CMK (cell line): ENCODE measurements around the gene MAML2.
"Not testable (repeated sequence)": the region's sequence is repeated elsewhere in the genome, so short reads cannot be mapped to it uniquely, and the experiment has no call there.

Source experiments
- DNase-seq: peaks from one replicate; pipeline ENCODE4 v3.0.0-alpha.2; 2010; ENCODE audit warnings: low read depth

Gene MAML2

DNA sequence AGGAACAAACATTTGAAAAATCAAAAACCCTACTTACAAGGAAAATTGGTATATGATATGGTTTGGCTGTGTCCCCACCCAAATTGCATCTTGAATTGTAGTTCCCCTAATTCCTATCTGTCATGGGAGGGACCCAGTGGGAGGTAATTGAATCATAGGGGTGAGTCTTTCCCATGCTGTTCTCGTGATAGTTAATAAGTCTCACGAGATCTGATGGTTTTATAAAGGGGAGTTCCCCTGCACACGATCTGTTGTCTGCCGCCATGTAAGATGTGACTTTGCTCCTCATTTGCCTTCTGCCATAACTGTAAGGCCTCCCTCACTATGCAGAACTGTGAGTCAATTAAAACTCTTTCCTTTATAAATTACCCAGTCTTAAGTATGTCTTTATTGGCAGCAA, 74.5 kb downstream of the MAML2 start:
- not testable (repeated sequence) for DNase-seq

- DNase-seq = no peak
These were observed 75.4 kb downstream of the MAML2 start for GRCh38 chr11:96267496-96268032.

GRCh38 chr11:96267001-96267495, 75.9 kb downstream of the MAML2 start:
- DNase-seq = no peak

DNA sequence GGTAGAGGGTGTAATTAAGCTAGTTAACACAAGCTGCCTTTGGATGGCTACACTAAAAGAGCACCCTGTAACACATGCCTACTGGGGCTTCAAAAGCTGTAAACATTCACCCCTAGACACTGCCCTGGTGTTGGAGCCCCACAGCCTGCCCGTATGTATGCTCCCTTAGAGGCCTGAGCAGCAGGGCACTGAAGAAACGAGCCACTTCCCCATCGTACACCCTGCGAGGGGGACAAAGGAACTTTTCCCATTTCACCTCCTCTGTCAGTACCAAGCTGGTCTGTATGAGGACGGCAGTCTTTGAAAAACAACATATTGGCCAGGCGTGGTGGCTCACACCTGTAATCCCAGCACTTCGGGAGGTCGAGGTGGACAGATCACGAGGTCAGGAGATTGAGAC, 77.0 kb downstream of the MAML2 start:
- no peak for DNase-seq

GRCh38 chr11:96265220-96265737, 77.7 kb downstream of the MAML2 start:
- DNase-seq = no peak

DNA sequence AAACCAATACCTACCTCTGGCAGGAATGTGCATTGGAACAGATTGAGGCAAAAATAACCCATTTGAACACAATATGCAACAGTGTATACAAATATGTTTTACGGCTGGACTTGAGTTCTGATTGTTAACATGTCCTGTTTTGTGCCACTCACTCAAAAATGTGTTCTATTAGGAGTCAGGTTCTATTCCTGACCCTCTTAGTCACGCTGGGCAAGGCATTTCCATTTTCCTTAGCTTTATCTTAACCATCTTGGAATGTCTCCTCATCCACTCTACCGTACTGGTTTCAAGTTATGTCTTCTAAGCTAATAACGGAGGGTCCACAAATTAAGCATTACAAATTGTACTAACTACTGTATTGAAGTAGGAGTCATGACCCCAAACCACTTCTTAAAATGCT, 78.6 kb downstream of the MAML2 start:
- DNase-seq = no peak

- DNase-seq = no peak
These were observed 79.7 kb downstream of the MAML2 start for GRCh38 chr11:96263238-96263763.

- DNase-seq = no peak
These were observed 82.5 kb downstream of the MAML2 start for GRCh38 chr11:96260532-96260931.

DNA sequence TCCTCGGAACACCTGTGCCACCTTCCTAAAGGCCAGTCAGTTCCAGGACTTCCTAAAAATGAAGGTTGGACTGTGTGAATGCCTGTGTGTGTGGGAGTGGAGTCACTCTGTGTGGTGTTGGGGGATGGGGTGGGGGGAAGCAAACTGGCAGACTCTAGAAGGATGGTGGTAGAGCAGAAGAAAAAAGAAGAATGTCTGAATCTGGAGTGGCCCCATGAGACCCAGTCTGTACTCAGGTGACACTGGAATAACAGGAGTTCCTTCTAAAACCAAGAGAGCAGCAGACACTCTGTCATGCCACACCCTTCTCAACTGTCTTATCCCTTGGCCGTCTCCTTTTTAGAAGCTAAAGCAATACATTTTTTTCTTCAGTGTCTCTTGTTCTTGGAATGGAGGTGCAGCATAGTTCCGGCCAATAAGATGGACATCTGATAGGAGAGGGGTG, 82.9 kb downstream of the MAML2 start:
- no peak for DNase-seq

DNA sequence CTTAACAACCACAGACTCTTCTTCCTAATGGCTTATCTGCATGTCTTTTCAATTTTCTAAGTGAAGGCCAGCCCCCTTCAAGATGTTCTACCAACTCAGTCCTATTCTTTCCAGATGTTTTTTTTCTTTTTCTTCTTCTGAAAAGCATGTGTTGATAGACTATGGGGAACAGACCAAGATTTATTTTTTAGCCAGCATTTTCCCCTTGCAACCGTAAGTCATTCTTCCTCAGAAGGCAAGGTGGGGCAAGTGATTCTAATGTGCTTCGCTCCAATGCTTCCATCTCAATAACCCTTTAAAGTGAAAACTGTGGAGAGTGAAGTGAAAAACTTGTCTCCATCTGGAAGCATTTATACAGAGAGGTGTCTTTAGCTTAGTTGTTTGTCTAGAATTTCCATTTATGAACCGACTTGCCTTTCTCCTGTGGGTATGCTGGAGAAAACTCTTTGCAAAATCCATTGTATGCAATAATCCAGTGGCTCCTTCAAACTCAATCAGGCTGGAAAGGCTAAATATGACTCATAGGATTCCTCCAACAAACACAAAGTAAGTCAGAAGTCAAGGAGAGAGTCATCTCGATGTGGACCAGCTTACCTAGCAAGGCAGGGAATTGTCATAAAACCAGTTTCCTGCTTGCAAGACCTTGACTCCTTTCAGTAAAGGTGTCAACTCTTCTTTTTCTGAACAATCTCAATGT, 83.7 kb downstream of the MAML2 start:
- no peak for DNase-seq

GRCh38 chr11:96257972-96258934, 84.7 kb downstream of the MAML2 start:
- no peak for DNase-seq

GRCh38 chr11:96257036-96257435, 86.0 kb downstream of the MAML2 start:
- no peak for DNase-seq

DNA sequence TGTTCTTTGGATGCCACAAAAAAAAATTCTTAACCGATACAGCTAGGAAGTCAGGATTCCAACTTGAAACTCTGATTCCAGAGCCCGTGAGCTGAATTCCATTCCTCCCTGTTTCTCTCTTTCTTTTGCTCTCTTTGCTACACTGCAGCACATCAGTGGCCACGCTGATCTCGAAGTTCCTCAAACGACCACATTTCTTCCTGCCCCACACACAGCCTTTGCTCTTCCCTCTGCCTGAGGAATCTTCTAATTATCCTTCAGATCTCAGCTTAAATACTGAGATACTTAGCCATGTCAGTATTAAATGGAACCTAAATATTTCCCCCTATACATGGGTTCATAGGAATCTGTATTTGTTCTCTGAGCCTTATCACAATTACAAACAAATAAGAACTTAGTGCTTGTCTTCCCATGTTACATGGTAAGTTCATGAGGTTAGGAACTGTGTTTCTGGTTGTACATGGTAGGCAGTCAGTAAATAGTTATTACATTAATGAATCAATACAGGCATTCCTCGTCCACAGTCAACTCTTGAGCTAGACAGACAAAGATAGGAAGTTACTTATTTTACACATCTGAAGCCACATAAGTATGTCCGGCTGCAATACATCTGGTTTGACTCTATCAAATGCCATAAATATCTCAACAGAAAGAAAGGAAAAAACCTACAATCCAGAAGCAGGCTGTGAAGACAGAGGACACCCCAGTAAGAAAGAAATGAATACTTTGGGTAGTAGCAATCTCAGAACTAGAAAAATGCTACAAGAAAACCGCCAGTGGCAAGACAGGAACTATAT, 86.6 kb downstream of the MAML2 start:
- DNase-seq = no peak

DNA sequence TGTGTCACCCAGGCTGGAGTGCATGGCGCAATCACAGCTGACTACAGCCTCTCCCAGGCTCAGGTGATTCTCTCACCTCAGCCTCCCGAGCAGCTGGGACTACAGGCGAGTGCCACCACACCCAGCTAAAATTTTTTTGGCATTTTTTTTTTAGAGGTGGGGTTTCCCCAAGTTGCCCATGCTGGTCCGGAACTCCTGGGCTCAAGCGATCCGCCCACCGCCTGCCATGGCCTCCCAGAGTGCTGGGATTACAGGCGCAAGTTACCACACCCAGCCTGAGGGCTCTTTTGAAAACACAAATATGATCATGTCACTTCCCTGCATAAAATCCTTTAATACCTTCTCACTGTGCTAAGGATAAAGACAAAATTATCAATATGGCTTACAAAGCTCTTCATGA, 88.1 kb downstream of the MAML2 start:
- no peak for DNase-seq

GRCh38 chr11:96254087-96254486, 88.9 kb downstream of the MAML2 start:
- DNase-seq = no peak

GRCh38 chr11:96246718-96247552, 96.1 kb downstream of the MAML2 start:
- DNase-seq = no peak

DNA sequence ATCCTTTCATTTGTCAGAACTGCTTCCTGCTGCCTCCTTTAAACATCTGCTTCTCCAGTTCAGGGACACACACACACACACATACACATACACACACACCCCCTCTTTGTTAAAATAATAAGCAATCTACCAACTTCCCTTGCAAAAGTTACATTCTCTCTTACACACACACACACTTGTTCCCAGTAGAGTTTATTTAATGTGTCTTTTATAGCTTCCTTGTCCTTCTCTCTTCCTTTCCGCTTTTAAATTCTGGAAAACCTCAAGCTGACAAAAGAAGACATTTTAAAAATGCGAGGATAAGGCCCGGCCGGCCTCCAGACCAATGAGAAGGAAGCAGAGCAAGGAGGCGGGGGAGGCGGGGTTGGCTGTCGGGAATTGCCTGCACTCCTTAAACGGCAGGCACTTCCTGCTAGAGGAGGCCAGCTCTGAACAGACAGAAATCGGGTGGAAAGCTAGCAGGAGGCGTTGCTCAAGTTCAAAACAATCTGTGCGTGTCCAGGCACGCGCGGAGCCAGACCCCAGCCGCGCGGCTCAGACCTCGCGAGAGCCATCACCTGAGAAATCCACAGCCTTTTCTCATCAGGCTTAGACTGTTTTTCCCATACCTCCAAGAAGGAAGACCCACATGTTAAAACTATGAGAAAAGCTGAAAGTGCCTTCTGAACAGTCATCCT, 99.9 kb downstream of the MAML2 start:
- peak; percentile 89 for DNase-seq

GRCh38 chr11:96242191-96242847, 100.7 kb downstream of the MAML2 start:
- no peak for DNase-seq

- no peak for DNase-seq
These were observed 101.6 kb downstream of the MAML2 start for GRCh38 chr11:96241331-96241841.
